NCI-H1092 treated with DMSO at 0.1 percent for 48 hours (cell line): Measurements from ENCODE around the gene HOXB4.

Source experiments
- DNase-seq: peaks from one replicate; lab custom pipeline; 2025; lab: John Stamatoyannopoulos, UW

The HOXB4 gene

DNA sequence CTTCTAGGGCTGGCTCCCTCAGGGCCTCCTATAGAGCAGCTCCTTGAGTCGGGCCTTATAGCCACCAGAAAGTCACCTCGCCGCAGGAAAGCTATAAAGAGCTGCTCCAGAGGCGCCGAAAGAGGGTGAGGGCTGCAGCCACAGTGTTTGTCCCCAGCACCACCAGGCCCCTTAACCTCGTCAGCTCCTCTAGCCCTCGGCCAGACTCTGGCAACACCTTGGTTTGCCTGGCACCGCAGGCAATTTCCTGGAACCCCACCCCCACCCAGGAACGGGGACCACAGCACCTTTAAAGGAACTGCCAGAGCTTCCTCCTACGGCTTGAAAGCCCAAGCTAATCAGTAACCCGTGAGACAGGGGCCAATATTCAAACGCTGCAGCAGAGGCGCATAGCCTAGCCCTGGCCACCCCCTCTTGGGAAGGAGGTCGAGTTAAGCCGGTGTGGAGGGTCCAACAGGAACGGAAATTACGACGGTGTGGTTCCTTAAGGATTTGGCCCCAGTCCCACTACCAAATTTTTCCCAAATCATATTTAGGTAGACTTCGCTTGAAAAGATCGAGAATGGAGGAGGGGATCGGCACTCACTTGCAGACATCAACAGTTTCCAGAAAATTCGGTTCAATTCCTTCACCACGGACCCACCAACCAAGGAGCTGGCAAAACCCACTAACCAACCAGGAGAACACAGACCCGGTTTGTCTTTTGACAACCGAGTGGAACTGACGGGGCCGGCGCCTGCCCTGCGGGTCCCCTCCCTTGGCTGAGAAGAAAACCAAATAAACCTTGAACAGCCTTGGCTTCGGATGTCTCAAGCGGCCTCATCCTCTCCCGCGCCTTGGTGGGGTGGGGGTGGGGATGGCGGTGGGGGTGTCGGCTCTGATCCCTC is 23.6 kb upstream of the HOXB4 start:
- DNase-seq: no peak

- DNase-seq: no peak
Observed at GRCh38 chr17:48601207-48601538, 23.0 kb upstream of the HOXB4 start.

DNA sequence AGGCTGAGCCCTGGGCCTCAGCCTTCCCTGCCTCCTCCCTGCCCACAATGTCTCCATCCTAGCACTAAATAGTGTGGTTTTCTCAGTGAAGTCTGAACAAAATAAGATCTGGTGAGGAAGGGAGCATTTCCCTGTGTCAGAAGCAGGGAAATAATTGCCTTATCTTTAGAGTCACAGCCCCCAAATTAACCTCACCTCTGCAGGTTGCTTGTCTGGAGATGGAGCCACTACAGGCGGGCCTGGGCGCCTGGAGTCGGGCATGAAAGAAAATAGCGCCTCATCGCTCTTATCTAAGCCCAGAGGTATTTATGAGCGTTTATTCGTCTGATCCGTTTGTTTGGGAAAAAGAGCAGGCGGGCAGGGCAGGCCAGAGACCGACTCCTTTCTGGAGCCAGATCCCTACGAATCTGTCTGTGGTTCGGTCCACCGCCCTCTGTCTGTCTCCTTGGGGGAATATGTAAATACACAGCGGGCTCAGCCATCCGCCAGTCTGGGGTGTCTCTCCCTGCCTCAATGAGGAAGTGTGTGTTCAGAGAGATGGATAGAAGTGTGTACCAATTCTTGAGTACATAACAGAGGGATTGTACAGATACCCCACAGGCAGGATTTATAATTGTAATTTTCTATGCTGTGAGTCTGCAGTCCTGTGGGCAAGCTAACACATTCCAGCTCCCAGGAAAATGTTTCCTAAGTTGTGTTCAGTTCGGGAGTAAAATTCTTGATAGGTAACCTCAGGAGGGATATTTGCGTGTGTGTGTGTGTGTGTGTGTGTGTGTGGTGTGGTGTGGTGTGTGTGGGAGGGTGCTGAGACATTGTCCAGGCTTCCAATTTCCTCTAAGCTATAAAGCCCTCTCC is 22.3 kb upstream of the HOXB4 start:
- DNase-seq: no peak

GRCh38 chr17:48599354-48599753 is 21.2 kb upstream of the HOXB4 start:
- DNase-seq: no peak

DNA sequence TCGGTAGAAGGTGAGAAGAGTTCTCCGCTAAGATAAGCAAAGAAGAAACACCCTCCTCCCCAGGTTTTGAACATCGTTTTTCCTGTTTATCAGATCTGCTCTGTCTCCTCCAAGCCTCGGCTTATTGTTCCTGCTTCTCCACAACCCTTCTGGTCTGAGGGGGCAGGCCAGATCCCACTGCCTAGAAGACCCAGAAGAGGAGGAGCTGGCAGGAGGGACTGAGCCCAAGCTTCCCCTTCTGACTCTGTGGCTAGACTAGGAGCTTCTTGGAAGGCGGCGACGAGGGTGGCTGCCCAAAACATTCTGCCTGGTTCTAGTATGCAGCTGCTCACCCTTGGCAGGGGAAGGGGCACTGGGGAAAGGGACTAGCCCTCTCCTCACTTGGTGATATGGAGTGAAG is 20.6 kb upstream of the HOXB4 start:
- no peak for DNase-seq

DNA sequence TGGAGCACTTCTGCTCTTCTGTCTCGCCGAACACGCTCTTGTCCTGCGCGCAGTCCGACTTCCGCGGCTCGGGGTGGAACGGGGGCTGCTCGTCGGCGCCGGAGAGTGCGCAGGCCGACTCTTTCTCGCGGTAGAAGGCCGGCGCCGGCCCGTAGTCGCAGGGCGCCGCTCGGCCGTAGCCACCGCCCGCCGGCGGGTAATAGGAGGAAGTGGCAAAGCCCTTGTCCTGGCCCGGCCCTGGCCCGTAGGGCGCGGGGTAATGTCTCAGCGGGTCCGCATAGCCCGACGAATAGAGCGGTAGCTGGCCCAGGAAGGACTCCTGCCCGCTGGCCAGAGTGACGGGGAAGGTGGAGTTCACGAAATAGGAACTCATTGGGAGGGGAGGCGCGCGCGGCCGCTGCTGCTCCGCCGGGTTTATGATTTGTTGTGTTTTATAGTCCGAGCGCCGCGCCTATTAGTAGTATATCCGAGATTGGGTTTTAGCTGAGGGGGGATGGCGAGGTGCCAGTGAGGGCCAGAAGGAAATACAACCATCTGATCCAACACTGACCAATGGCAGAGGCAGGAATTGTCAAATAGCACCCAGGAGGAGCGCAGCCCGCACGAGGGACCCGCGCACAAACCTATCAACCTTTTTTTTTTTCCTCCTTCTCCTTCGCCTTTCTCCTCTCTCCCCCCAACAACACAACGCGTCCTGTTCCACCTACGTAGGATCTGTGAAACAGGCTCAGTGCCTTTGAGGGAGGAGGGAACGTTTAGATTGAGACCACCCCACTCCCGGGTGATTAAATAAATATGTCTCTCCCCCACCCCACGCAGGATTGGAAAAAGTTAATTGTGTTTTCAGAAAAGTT is 19.9 kb upstream of the HOXB4 start:
- no peak for DNase-seq

DNA sequence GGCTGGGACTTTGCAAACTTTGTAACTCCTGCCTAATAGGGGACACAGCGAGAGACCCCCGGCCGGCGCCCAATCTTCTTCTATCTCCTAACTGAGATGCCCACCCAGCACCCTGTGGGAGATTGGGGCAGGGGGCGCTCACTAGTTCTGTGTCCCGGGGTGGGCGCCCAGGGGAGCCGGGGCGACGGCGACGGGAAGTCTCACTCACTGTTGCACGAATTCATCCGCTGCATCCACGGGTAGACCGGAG is 19.3 kb upstream of the HOXB4 start:
- no peak for DNase-seq

DNA sequence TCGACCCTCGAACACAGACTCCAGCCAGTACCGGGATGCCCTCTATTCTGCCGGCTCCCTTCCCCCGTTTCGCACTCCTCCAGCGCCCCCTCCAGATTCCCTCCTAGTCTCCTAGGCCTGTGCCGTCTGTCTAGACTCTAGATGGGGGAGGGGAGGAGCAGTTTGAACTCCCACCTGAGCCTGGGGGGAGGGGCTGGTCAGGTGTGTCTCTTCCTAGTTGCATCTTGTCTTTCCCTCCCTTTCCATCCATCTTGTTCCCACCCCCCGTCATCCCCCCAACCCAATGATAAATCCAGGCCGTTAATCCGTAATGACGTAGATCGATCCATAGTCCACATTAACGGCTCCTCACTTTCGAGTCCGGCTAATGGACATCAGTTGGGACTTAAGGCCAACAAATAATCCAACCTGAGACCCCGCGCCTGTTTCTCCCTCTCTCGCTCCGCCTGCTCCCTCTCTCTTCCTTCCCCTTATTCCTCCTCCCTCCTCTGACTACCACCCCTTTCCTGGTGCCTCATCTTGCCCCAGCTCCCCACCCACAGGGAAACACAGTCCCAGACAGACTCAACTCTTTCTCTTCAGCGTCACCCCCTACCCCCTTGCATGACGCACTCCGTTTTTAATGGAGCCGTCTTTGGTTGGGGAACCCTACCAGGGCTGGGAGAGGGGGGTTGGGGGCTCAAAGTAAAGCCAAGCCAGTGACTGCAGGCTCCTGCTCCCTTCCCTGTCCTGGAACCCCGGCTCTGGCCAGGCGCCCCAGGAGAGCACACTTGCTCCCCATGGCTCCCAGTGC is 18.8 kb upstream of the HOXB4 start:
- no peak for DNase-seq

GRCh38 chr17:48596000-48596734 is 18.0 kb upstream of the HOXB4 start:
- DNase-seq: no peak

DNA sequence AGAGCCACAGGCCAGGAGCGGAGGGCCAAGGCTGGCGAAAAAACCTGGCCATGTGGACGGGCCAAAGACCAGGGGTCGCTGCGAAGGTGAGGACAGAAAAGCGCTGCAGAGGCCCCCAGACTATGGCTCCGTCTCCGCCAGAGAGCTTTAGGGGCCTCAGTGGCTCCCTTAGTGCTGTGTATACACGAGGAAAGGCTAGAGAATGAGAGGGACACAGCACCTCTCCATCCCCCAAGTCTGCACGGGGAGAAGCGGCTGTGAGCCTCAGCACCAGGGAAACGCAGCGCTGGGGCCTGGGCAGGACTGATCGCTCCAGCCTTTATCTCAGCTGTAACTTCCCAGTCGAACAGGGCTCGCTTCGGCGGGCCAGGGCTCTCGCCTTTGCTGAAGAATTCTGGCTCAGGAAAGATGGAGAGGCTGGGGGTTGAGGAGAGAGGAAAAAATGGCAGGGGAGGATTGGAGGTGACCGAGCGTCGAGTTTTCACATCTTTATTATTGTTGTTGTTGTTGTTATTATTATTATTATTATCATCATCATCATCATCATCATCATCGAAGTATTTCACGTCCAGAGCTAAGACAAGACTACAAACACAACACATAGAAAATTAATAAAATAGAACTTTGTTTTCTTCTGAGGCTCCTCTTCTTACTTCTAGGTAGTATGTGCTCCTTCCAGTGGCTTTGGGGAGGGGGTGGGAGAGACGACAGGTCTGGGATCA is 17.3 kb upstream of the HOXB4 start:
- DNase-seq: no peak

DNA sequence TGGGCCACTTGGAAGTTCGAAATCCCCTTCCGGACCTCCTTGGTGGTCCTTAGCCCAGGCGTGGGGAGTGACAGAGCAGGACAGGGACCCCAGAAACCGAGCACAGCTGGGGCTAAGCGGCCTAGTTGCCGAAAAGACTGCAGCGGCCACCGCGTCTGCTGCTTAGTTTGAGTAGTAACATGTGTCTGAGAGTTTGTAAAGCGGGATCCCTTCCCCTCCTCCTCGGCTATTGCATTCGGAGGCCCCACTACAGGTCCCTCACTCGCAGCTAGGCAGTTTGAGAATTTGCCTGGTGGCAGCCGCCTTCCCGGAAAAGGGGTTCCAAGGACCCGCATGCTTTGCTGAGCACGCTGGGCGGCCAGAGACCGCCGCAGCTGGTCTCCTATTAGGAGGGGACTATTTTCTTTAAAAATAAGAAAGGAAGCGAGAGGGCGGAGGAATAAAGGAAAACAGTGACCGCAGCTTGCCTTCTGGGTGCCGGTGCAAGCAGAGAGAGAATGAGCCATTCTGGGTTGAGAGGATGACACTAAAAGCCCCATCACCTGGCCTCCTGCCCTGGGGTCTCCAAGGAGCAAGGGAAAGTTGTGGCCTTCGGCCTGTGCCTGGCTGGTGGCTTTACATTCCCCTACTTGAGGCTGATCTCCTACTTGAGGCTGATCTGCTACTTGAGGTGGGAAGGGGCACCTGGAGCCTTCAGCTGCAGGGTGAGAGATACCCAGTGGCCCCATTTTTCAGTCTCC is 16.6 kb upstream of the HOXB4 start:
- no peak for DNase-seq

DNA sequence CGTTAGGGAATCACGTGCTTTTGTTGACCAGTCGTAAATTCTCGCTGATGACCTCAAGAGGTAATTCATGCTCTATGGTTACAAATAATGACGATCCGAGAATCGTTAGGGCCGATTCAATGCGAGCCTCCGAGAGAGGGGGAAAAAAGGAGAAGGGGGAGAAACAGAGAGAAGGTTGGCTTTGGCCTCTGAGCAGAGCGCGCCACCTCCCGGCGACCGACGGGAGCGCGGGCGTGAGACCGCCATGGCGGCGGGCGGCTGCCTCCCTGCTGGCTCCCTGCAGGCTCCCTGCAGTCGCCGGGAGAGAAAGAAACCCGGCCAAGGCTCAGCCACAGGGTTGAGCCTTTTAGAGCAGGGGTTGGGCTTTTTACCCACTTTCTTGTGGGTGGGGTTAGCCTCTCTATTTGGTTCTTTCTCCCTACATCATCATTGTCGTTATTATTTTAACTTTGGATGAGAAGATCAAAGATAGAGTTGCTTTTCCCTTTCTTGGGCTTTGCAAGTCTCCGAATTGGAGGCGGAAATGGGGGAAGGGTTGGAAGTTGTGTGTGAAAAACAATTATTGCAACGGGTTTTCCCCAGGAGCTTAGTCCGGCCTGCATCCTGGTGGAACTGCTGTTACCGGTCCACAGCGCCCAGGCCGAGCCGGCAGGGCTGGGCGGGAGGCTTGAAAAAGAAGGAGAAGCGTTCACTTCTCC is 15.8 kb upstream of the HOXB4 start:
- peak; percentile 99 for DNase-seq

GRCh38 chr17:48593126-48593829 is 15.1 kb upstream of the HOXB4 start, which contains the start of gene HOXB5:
Gene HOXB5, minus strand, starts transcription at chr17:48593779. Its CDS starts 97 bp downstream, at chr17:48593682.
- DNase-seq: no peak

DNA sequence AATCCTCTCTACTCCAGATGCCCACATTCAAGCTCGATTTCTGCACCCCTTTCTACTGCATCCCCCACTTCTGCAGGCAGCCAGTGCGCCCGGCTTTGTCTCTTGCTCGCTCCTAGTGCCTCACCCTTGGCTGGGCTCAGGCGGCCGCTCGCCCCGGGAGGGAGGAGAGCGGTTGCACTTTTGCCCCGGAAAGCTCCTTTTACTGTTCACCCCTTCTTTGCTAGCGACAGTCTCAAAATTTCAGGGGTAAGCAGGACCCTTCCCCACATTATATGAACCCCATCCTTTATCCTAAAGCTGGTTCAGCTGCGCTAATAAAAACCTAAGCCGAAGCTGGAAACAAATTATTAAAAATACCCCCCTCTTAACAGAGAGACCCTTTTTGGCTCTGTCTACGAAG is 14.4 kb upstream of the HOXB4 start:
- no peak for DNase-seq

DNA sequence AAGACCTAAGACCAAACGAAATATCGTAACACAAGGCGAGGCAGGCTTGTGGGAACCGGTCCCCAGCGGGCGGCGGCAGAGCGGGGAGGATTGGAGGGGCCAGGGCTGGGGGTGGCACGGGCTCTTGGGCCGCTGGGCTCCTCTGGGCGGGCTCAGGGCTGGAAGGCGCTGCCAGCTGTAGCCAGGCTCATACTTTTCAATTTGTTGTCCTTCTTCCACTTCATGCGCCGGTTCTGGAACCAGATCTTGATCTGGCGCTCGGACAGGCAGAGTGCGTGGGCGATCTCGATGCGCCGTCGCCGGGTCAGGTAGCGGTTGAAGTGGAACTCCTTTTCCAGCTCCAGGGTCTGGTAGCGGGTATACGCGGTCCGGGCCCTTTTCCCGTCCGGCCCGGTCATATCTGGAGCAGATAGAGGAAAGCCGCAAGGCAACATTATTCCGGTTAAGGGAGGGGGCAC is 13.9 kb upstream of the HOXB4 start:
- DNase-seq: no peak

DNA sequence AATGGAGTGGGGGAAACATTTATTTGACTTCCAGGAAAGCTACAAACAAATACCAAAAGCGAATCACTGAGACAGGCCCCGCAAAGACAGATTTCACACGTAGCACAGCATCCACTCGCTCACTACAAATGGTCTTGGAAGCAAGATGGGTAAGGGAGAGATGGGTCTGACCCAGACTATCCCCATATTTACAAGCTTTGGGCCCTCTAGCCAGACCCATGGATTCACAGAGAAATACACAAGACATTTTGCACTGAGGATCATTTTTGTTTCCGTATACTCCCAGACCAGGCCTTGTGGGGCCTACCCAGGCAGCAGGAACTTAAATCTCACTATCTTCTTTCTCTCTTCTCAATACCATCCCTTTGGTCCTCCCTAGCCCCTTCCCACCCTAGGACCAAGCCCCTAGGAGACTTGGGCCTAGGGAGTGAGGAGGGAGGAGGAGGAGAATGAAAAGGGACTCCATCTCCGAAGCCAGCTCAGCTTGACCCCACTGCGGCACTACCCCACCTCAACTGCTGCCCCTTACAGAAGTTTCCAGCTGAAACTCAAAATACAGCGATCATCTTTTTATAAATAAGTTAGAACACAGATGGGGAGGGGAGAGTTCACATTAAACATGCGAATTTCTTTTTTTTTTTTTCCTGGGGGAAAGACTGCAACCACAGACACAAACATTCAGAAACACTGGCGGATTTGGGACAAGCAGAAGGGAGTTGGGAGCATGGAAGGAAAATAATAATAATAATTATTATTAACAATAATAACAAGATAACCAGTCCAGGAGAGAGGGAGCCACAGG is 13.3 kb upstream of the HOXB4 start:
- DNase-seq: no peak

DNA sequence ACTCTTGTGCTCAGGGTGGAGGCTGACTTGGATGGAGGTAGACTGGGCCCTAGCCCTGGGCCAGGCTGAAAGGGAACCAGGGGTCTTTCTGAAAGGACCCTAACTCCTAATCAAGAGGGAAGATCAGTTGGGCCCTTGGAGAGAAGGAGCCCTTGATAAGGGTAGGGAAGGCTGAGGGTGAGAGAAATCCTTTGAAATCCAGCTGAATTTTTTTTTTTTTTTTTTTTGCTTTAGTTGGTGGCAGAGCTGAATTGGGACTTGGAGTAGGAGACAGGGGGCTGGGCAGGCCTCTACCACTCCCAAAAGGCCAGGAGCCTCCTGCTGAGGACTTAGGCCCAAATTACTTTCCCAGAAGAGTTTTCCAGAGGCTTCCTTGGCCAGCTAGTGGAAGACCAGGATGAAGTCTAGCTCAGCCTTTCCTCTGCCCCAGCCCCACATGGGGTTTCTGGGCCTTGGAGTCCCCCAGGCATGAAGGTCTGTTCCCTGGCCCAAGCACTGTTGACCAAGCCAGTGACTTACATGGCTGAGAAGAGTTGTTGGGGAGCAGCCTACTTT is 12.5 kb upstream of the HOXB4 start:
- DNase-seq: no peak
